SU-DHL-6 (cell line): Measurements from ENCODE around the gene OOSP3.
"Not testable (repeated sequence)": the region's sequence is repeated elsewhere in the genome, so short reads cannot be mapped to it uniquely, and the experiment has no call there.

Experiments
- H2AFZ ChIP-seq: fragments of 200-600 bp; sonication (generic); 2 replicates; pipeline ENCODE4 v1.6.1; 2014; ENCODE audit warnings: low read depth, mild to moderate bottlenecking, moderate library complexity, mixed read lengths, antibody characterized with exemption, low read length; ENCODE audit not compliant: severe bottlenecking
- H3F3A ChIP-seq: fragments of 200-600 bp; shearing (Covaris generic); 2 replicates; pipeline ENCODE4 v1.6.0; 2016; ENCODE audit warnings: antibody characterized with exemption, mild to moderate bottlenecking; ENCODE audit not compliant: insufficient read depth
- H3K27ac ChIP-seq: fragments of 200-600 bp; sonication (generic); 2 replicates; pipeline ENCODE4 v1.5.1; 2016; ENCODE audit warnings: low read depth, mild to moderate bottlenecking, low read length, moderate library complexity, mixed read lengths
- H3K27me3 ChIP-seq: fragments of 200-600 bp; sonication (generic), shearing (Covaris generic); 2 replicates; pipeline ENCODE4 v1.6.0; 2014; ENCODE audit warnings: mild to moderate bottlenecking, low read length
- H3K36me3 ChIP-seq: fragments of 200-600 bp; sonication (generic); 2 replicates; pipeline ENCODE4 v1.6.1; 2014; ENCODE audit warnings: mild to moderate bottlenecking, low read length, mixed read lengths
- H3K4me2 ChIP-seq: fragments of 300-600, 200-600 bp; shearing (Covaris generic), sonication (generic); 2 replicates; pipeline ENCODE4 v1.6.0; 2014; ENCODE audit warnings: low read length, low read depth, mild to moderate bottlenecking; ENCODE audit not compliant: poor library complexity, severe bottlenecking
- H3K4me3 ChIP-seq: fragments of 200-600 bp; sonication (generic); 2 replicates; pipeline ENCODE4 v1.5.1; 2014; ENCODE audit warnings: antibody characterized with exemption, low read length, mild to moderate bottlenecking, mixed read lengths; ENCODE audit not compliant: insufficient read depth, poor library complexity, severe bottlenecking
- H3K79me2 ChIP-seq: fragments of 200-600 bp; sonication (generic); 2 replicates; pipeline ENCODE4 v1.6.1; 2014; ENCODE audit warnings: mild to moderate bottlenecking, low read length, moderate library complexity; ENCODE audit not compliant: insufficient read depth
- H3K9ac ChIP-seq: fragments of 200-600 bp; sonication (generic); 2 replicates; pipeline ENCODE4 v1.7.0; 2014; ENCODE audit warnings: mild to moderate bottlenecking, low read length
- H3K9me2 ChIP-seq: fragments of 200-600 bp; sonication (generic); replicated peaks from 2 replicates; pipeline ENCODE4 v1.6.1; 2014; ENCODE audit warnings: low read length; ENCODE audit not compliant: insufficient read depth
- H3K9me3 ChIP-seq: fragments of 200-600 bp; sonication (generic); 2 replicates; pipeline ENCODE4 v1.6.1; 2014; ENCODE audit warnings: low read length, mixed read lengths; ENCODE audit not compliant: insufficient read depth
- H4K20me1 ChIP-seq: fragments of 200-600 bp; sonication (generic); 2 replicates; pipeline ENCODE4 v1.6.1; 2014; ENCODE audit warnings: low read depth, mild to moderate bottlenecking, antibody characterized with exemption, low read length, moderate library complexity, mixed read lengths
- CTCF ChIP-seq: fragments of 200-600 bp; sonication (generic); IDR thresholded peaks from one replicate; pipeline ENCODE4 v1.5.1; 2017; ENCODE audit warnings: antibody characterized with exemption, mild to moderate bottlenecking, low read length, moderate library complexity; ENCODE audit not compliant: insufficient read depth, poor library complexity, severe bottlenecking
- EZH2phosphoT487 ChIP-seq: fragments of 200-600 bp; sonication (generic), shearing (Covaris generic); conservative IDR thresholded peaks from 2 replicates; pipeline ENCODE4 v1.6.1; 2018; ENCODE audit warnings: mild to moderate bottlenecking, antibody characterized with exemption, low read length, moderate library complexity, mixed read lengths

Gene OOSP3

DNA sequence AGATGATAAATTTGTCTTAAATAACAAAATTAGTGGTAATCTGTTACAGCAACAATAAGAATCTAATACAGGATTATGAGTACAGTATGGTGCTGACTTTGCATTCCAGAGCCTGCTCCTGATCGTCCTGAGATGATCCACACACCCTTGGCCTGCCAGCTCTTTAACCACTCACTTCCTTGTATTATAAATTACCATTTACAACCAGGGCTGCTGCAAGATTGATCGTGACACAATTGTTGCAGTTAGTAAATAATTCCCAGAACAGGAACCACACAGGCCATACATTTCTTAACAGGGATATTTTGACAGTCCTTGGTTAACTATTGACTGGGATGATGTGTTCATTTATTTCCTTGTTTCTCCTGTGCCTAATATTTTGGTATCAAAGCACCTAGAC is 29.5 kb upstream of the OOSP3 start:
- Histone ChIP-seq H3K9ac (no peak overlapping the region), H4K20me1 (no peaks in the 10 kb centered on the region), H3K27me3 (no peaks in the 10 kb centered on the region), H3K9me3 (no peaks in the 10 kb centered on the region), H3K79me2 (no peaks in the 10 kb centered on the region), H2AFZ (no peak overlapping the region), H3F3A (no peaks in the 10 kb centered on the region), H3K4me3 (no peak overlapping the region), H3K36me3 (no peaks in the 10 kb centered on the region), H3K9me2 (no peaks in the 10 kb centered on the region), H3K4me2 (no peak overlapping the region), H3K27ac (no peak overlapping the region)
- TF ChIP-seq CTCF, result no peak
- no peak for TF ChIP-seq EZH2phosphoT487

DNA sequence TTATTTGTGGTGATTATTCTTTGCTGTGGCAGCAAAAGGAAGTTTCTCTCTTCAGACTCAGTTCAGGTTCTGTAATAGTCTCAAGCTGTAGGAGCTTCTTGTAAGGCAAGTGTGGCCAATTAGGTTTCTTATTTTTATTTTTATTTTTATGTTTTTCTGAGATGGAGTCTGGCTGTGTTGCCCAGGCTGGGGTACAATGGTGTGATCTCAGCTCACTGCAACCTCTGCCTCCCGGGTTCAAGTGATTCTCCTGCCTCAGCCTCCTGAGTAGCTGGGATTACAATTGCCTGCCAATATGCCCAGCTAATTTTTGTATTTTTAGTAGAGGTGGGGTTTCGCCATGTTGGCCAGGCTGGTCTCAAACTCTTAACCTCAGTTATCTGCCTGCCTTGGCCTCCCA is 29.0 kb upstream of the OOSP3 start:
- not testable (repeated sequence) for H3F3A ChIP-seq, H2AFZ ChIP-seq, H3K9me3 ChIP-seq, H3K27me3 ChIP-seq, H3K4me2 ChIP-seq, H3K79me2 ChIP-seq, H3K4me3 ChIP-seq, H3K9me2 ChIP-seq, H3K9ac ChIP-seq, H3K27ac ChIP-seq, H4K20me1 ChIP-seq, H3K36me3 ChIP-seq

- H3K9me3 ChIP-seq, H3K36me3 ChIP-seq, H3K9me2 ChIP-seq, H3K27ac ChIP-seq, H4K20me1 ChIP-seq, H3K27me3 ChIP-seq, H2AFZ ChIP-seq, H3F3A ChIP-seq, H3K9ac ChIP-seq, H3K4me3 ChIP-seq, H3K79me2 ChIP-seq, H3K4me2 ChIP-seq: not testable (repeated sequence)
Measured at GRCh38 chr11:59851416-59851815, 27.2 kb upstream of the OOSP3 start.

DNA sequence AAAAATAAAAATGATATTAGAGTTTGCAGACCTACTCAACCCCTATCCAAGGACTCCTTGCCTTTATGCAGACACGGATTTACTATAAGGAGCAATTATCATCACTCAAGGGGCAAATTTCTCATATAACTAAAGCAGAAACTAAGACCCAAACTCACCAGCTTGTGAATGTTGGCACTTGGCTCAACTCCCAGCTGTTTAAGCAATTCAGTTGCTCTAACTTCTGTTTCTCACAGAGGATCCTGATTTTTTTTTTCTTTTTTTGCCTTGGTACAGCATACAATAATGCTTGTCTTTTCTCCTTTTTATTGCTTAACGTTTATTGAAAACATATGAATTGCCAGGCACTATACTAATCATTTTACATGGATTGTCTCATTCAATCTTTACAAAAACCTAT is 23.7 kb upstream of the OOSP3 start:
- Histone ChIP-seq H3K4me2 (no peak overlapping the region), H3K4me3 (no peak overlapping the region), H3K27ac (no peak overlapping the region), H3K9me3 (no peaks in the 10 kb centered on the region), H2AFZ (no peak overlapping the region), H3K36me3 (no peaks in the 10 kb centered on the region), H3F3A (no peaks in the 10 kb centered on the region), H3K27me3 (no peaks in the 10 kb centered on the region), H3K9me2 (no peaks in the 10 kb centered on the region), H4K20me1 (no peaks in the 10 kb centered on the region), H3K9ac (no peak overlapping the region), H3K79me2 (no peaks in the 10 kb centered on the region)
- TF ChIP-seq EZH2phosphoT487, result no peak
- TF ChIP-seq CTCF, result no peak
